Measurements from ENCODE around the gene PKP4. TPM values are rescaled to one million over a fixed set of nuclear protein-coding genes. Genes with fewer than 3 reads are reported as not detected.

Gene PKP4
- total and polyA plus RNA-seq, 2 experiments from 2014 or later = 35.7 to 92.3 TPM

GRCh38 chr2:158687315-158687714, 230.6 kb downstream of the PKP4 start (continued):
- TF ChIP-seq REST (IDR thresholded peaks at IDR 0.05; ENCODE audit: unreplicated experiment) (no peak), JUNB (IDR thresholded peaks at IDR 0.05; ENCODE audit: unreplicated experiment) (no peak)

DNA sequence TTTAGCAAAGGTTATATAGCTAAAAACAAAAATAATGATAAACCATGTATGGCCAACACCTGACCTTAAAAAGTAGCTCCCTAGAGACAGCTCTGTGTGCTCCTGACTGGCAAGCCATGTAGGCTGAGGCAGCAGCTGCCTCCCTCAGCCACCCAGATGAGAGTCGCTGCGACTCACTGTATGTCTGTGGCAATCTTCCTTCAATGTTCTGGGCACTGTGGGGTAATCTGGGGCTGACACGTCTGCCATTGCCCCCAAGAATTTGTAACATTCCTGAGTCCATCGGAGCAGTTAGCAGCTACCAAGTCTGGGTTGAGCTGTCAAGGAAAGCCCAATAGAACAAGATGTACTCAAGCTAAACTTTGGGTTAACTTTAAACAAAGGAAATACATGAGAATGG, 232.0 kb downstream of the PKP4 start:
- H2AFZ ChIP-seq = no peak overlapping the region
- peak; percentile 12 for DNase-seq (ENCODE audit: low spot score)
- H3K36me3 Mint-ChIP-seq (ENCODE audit: low read depth) = no peaks in the 10 kb centered on the region

More for the DNA sequence above, 232.0 kb downstream of the PKP4 start:
- TF ChIP-seq JUNB (IDR thresholded peaks at IDR 0.05; ENCODE audit: unreplicated experiment) (no peak), REST (IDR thresholded peaks at IDR 0.05; ENCODE audit: unreplicated experiment) (no peak), CREB1 (CRISPR knock-in tag; IDR thresholded peaks at IDR 0.05; ENCODE audit: low read depth) (no peak), EZH2 (IDR thresholded peaks at IDR 0.05; ENCODE audit: low read depth, unreplicated experiment) (no peak), CTCF (conservative IDR thresholded peaks at IDR 0.05; ENCODE audit: low read depth in 2 of 2) (no peak), STAT1 (IDR thresholded peaks at IDR 0.05; ENCODE audit: unreplicated experiment) (no peak)
- TF ChIP-seq, protein P1, sequence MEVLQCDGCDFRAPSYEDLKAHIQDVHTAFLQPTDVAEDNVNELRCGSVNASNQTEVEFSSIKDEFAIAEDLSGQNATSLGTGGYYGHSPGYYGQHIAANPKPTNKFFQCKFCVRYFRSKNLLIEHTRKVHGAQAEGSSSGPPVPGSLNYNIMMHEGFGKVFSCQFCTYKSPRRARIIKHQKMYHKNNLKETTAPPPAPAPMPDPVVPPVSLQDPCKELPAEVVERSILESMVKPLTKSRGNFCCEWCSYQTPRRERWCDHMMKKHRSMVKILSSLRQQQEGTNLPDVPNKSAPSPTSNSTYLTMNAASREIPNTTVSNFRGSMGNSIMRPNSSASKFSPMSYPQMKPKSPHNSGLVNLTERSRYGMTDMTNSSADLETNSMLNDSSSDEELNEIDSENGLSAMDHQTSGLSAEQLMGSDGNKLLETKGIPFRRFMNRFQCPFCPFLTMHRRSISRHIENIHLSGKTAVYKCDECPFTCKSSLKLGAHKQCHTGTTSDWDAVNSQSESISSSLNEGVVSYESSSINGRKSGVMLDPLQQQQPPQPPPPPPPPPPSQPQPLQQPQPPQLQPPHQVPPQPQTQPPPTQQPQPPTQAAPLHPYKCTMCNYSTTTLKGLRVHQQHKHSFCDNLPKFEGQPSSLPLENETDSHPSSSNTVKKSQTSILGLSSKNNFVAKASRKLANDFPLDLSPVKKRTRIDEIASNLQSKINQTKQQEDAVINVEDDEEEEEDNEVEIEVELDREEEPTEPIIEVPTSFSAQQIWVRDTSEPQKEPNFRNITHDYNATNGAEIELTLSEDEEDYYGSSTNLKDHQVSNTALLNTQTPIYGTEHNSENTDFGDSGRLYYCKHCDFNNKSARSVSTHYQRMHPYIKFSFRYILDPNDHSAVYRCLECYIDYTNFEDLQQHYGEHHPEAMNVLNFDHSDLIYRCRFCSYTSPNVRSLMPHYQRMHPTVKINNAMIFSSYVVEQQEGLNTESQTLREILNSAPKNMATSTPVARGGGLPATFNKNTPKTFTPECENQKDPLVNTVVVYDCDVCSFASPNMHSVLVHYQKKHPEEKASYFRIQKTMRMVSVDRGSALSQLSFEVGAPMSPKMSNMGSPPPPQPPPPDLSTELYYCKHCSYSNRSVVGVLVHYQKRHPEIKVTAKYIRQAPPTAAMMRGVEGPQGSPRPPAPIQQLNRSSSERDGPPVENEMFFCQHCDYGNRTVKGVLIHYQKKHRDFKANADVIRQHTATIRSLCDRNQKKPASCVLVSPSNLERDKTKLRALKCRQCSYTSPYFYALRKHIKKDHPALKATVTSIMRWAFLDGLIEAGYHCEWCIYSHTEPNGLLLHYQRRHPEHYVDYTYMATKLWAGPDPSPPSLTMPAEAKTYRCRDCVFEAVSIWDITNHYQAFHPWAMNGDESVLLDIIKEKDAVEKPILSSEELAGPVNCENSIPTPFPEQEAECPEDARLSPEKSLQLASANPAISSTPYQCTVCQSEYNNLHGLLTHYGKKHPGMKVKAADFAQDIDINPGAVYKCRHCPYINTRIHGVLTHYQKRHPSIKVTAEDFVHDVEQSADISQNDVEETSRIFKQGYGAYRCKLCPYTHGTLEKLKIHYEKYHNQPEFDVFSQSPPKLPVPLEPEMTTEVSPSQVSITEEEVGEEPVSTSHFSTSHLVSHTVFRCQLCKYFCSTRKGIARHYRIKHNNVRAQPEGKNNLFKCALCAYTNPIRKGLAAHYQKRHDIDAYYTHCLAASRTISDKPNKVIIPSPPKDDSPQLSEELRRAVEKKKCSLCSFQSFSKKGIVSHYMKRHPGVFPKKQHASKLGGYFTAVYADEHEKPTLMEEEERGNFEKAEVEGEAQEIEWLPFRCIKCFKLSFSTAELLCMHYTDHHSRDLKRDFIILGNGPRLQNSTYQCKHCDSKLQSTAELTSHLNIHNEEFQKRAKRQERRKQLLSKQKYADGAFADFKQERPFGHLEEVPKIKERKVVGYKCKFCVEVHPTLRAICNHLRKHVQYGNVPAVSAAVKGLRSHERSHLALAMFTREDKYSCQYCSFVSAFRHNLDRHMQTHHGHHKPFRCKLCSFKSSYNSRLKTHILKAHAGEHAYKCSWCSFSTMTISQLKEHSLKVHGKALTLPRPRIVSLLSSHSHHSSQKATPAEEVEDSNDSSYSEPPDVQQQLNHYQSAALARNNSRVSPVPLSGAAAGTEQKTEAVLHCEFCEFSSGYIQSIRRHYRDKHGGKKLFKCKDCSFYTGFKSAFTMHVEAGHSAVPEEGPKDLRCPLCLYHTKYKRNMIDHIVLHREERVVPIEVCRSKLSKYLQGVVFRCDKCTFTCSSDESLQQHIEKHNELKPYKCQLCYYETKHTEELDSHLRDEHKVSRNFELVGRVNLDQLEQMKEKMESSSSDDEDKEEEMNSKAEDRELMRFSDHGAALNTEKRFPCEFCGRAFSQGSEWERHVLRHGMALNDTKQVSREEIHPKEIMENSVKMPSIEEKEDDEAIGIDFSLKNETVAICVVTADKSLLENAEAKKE (CRISPR knock-in tag; IDR thresholded peaks at IDR 0.05) = no peak
- Mint-ChIP-seq H3K27ac (no peak overlapping the region), H3K27me3 (ENCODE audit: insufficient read depth, low read depth, poor library complexity) (no peaks in the 10 kb centered on the region), H3K4me3 (no peak overlapping the region), H3K9me3 (no peaks in the 10 kb centered on the region), H3K4me1 (peaks cover 10% of the 10 kb centered on the region)
- Histone ChIP-seq H3K4me2 (no peak overlapping the region), H3K27me3 (ENCODE audit: insufficient read depth) (no peaks in the 10 kb centered on the region), H3K79me2 (replicated peaks; ENCODE audit: insufficient read depth) (no peaks in the 10 kb centered on the region), H3K27ac (ENCODE audit: low read depth) (no peak overlapping the region), H3K4me3 (no peak overlapping the region), H3K4me1 (ENCODE audit: insufficient read depth) (0 out of 2 replicates have a peak, but pooled peaks cover 8% of the 10 kb centered on the region), H3K9me2 (ENCODE audit: insufficient read depth) (peaks cover 9% of the 10 kb centered on the region; the same call in 1 of the 2 replicates), H3F3A (replicated peaks; ENCODE audit: low read depth) (no peaks in the 10 kb centered on the region), H4K20me1 (replicated peaks; ENCODE audit: insufficient read depth) (no peaks in the 10 kb centered on the region), H3K36me3 (ENCODE audit: insufficient read depth) (no peaks in the 10 kb centered on the region)
- no peak; the same call in 1 of the 3 replicates for ATAC-seq
